ENCODE data around the gene FAM227B. TPM values are rescaled to one million over a fixed set of nuclear protein-coding genes. Genes with fewer than 3 reads are reported as not detected.
"Not testable (repeated sequence)": the region's sequence is repeated elsewhere in the genome, so short reads cannot be mapped to it uniquely, and the experiment has no call there.

The FAM227B gene
- total RNA-seq, 4 donors from 2014 or later: 3.3 to 9.2 (median 6.6) TPM

DNA sequence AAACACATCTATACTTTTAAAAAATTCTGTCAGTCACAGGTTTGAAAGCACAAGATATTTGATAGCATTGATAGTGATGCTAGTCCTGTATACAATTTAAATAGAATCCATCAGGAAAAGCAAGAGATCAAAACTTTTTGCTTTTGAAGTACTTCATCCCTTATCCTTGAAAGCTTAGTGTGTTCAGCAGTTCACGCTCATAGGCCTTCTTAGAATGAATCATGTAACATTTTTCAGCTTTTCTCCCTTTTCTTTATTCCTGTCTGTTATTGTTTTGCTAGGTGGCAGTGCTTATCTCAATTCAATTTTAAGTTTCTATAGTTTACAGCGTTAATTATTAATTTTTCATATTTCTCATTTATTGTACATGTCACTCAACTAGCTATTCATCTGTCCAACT is 128.5 kb downstream of the FAM227B start:
- intact Hi-C loops (cut with DNase I; ENCODE audit: low total_unique reads): no loop called here
- no peak overlapping the region for H3K27ac ChIP-seq
- no peaks in the 10 kb centered on the region for H3K27me3 ChIP-seq
- H3K36me3 ChIP-seq: no peaks in the 10 kb centered on the region
- in situ Hi-C loops (cut with MboI; ENCODE audit: low pct_ligation_motif_present in 1 of 4, low pct_unique_long_range_greater_than_20kb in 1 of 4, low sequenced_read_pairs in 3 of 4): no loop called here
- no peaks in the 10 kb centered on the region for H3K9me3 ChIP-seq
- TF ChIP-seq POLR2AphosphoS5 (IDR thresholded peaks at IDR 0.05) (no peak), EP300 (IDR thresholded peaks at IDR 0.05; ENCODE audit: low read depth) (no peak)
- TF ChIP-seq, protein P1, sequence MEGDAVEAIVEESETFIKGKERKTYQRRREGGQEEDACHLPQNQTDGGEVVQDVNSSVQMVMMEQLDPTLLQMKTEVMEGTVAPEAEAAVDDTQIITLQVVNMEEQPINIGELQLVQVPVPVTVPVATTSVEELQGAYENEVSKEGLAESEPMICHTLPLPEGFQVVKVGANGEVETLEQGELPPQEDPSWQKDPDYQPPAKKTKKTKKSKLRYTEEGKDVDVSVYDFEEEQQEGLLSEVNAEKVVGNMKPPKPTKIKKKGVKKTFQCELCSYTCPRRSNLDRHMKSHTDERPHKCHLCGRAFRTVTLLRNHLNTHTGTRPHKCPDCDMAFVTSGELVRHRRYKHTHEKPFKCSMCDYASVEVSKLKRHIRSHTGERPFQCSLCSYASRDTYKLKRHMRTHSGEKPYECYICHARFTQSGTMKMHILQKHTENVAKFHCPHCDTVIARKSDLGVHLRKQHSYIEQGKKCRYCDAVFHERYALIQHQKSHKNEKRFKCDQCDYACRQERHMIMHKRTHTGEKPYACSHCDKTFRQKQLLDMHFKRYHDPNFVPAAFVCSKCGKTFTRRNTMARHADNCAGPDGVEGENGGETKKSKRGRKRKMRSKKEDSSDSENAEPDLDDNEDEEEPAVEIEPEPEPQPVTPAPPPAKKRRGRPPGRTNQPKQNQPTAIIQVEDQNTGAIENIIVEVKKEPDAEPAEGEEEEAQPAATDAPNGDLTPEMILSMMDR (IDR thresholded peaks at IDR 0.05): no peak
- no peak overlapping the region for H3K4me3 ChIP-seq
- WGBS, 2 donors (ENCODE audit: low coverage in 1 of 2): 90 to 93% methylated on average over 2 of the region's 2 CpGs
- DNase-seq: no peak
- H3K4me1 ChIP-seq: no peaks in the 10 kb centered on the region

DNA sequence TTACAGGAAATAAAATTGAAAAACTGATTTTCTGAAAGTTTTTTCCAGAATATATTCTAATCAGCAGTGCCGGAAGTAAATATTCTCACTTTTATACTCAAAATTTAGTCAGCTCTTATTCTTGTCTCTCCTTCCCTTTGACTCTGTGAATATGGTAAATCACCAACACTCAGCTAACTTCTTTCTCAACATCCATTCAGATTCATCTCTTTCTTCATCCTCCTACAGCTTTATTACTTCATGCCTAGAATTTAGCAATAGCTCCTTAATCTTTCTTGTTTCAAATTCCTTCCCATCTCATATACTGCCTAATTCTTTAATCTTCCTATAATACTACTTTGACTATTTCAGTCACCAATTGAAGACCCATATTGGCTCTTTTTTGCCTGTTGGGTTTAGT is 129.7 kb downstream of the FAM227B start:
- Histone ChIP-seq H3K4me1 (no peaks in the 10 kb centered on the region), H3K4me3 (no peak overlapping the region), H3K27ac (no peak overlapping the region), H3K9me3 (no peaks in the 10 kb centered on the region), H3K36me3 (no peaks in the 10 kb centered on the region), H3K27me3 (no peaks in the 10 kb centered on the region)
- intact Hi-C loops (cut with DNase I; ENCODE audit: low total_unique reads): no loop called here
- TF ChIP-seq EP300 (IDR thresholded peaks at IDR 0.05; ENCODE audit: low read depth): no peak
- TF ChIP-seq POLR2AphosphoS5 (IDR thresholded peaks at IDR 0.05): no peak
- no peak for TF ChIP-seq POLR2A (IDR thresholded peaks at IDR 0.05)
- TF ChIP-seq, protein P1 (IDR thresholded peaks at IDR 0.05): no peak
- in situ Hi-C loops (cut with MboI; ENCODE audit: low pct_ligation_motif_present in 1 of 4, low pct_unique_long_range_greater_than_20kb in 1 of 4, low sequenced_read_pairs in 3 of 4): no loop called here
- 54 to 86% methylated on average over 1 of the region's 1 CpG for WGBS, 2 donors (ENCODE audit: low coverage in 1 of 2)
- no peak for DNase-seq

DNA sequence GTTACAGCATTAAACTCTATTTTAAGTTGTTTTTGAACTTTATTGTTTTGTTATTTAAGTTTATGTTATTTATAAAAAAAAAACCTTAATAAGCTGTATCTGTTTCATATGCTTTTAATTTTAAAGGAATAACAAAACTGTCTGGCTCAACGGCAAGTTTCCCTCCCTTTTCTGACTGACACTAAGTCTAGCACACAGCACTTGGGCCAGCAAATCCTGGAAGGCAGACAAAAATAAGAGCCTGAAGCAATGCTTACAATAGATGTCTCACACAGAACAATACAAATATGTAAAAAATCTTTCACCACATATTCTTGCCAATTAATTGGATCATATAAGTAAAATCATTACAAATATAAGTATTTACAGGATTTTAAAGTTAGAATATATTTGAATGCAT is 135.2 kb downstream of the FAM227B start:
- H3K27me3 ChIP-seq; intact Hi-C loops (cut with DNase I; ENCODE audit: low total_unique reads); H3K9me3 ChIP-seq; in situ Hi-C loops (cut with MboI; ENCODE audit: low pct_ligation_motif_present in 1 of 4, low pct_unique_long_range_greater_than_20kb in 1 of 4, low sequenced_read_pairs in 3 of 4); H3K36me3 ChIP-seq; H3K27ac ChIP-seq; DNase-seq; H3K4me1 ChIP-seq; H3K4me3 ChIP-seq: not testable (repeated sequence)
- WGBS, 2 donors (ENCODE audit: low coverage in 1 of 2): 77 to 78% methylated on average over 1 of the region's 1 CpG

DNA sequence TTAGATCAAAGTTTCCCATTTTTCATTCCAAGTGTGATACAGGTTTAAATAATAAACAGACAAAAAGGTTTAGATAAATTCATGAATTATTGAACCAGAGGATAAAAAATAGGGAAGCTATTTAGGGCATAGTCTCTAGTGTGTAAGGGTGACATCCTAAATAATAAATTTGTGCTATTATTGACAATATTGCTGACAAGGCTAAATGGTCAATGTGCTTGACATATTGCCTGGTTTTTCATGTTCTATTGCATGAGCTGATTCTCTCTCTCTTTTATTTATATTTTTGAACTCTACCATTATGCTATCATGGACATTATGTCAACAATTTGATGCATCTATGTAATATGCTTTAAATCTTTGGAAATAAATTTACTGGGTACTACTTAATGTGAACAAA is 141.6 kb downstream of the FAM227B start:
- H3K27me3 ChIP-seq; H3K4me1 ChIP-seq; H3K9me3 ChIP-seq; H3K4me3 ChIP-seq; H3K27ac ChIP-seq; intact Hi-C loops (cut with DNase I; ENCODE audit: low total_unique reads); H3K36me3 ChIP-seq; in situ Hi-C loops (cut with MboI; ENCODE audit: low pct_ligation_motif_present in 1 of 4, low pct_unique_long_range_greater_than_20kb in 1 of 4, low sequenced_read_pairs in 3 of 4); DNase-seq: not testable (repeated sequence)

DNA sequence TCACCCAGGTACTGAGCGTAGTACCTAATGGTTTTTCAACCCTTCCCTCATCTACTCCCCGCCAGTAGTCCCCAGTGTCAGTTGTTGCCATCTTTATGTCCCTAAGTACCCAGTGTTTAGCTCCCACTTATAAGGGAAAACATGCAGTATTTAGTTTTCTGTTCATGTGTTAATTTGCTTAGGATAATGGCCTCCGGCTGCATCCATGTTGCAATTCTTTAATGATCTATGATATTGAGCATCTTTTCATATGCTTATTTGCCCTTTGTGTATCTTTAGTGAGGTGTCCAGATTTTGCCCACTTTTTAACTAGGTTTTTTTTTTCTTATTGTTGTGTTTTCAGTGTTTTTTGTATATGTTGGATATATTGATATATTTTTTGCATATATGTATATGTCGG is 142.6 kb downstream of the FAM227B start:
- H3K4me3 ChIP-seq; intact Hi-C loops (cut with DNase I; ENCODE audit: low total_unique reads); H3K27me3 ChIP-seq; H3K9me3 ChIP-seq; in situ Hi-C loops (cut with MboI; ENCODE audit: low pct_ligation_motif_present in 1 of 4, low pct_unique_long_range_greater_than_20kb in 1 of 4, low sequenced_read_pairs in 3 of 4); H3K36me3 ChIP-seq; H3K4me1 ChIP-seq; DNase-seq; H3K27ac ChIP-seq: not testable (repeated sequence)
- WGBS, 2 donors (ENCODE audit: low coverage in 1 of 2): 69 to 92% methylated on average over 3 to 4 of the region's 4 CpGs

DNA sequence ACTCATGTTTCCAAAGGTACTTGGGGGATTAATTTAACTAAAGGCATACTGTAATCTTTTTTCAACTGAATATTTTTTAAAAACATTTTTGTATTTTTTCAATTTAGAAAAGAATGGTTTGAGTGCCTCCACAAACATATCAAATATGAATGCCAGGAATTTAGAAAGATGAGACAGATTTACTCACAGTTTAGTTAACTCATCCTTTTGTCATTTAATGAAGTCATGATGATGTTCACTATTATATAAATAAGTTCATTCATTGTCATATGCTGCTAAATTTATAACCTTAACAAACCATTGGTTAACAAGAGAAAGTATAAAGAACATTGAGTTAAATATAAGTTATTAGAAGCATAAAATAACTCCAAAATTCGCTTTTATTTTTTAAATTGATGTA is 147.6 kb downstream of the FAM227B start:
- TF ChIP-seq EP300 (IDR thresholded peaks at IDR 0.05; ENCODE audit: low read depth) (no peak), POLR2AphosphoS5 (IDR thresholded peaks at IDR 0.05) (no peak), POLR2A (IDR thresholded peaks at IDR 0.05) (no peak)
- TF ChIP-seq, protein P1 (IDR thresholded peaks at IDR 0.05): no peak
- H3K27ac ChIP-seq: no peak overlapping the region
- no peaks in the 10 kb centered on the region for H3K27me3 ChIP-seq
- in situ Hi-C loops (cut with MboI; ENCODE audit: low pct_ligation_motif_present in 1 of 4, low pct_unique_long_range_greater_than_20kb in 1 of 4, low sequenced_read_pairs in 3 of 4): no loop called here
- no peaks in the 10 kb centered on the region for H3K9me3 ChIP-seq
- DNase-seq: no peak
- intact Hi-C loops (cut with DNase I; ENCODE audit: low total_unique reads): no loop called here
- H3K4me1 ChIP-seq: peaks cover 0 to 17% (median 0%) of the 10 kb centered on the region in 4 donors
- 47 to 60% methylated on average over 1 of the region's 1 CpG for WGBS, 2 donors (ENCODE audit: low coverage in 1 of 2)
- H3K4me3 ChIP-seq: no peak overlapping the region
- no peaks in the 10 kb centered on the region for H3K36me3 ChIP-seq
